ENCODE results near the gene LRRC2.

The LRRC2 gene

GRCh38 chr3:46479696-46480095 is 86.4 kb downstream of the LRRC2 start:
- TF ChIP-seq, protein P1, sequence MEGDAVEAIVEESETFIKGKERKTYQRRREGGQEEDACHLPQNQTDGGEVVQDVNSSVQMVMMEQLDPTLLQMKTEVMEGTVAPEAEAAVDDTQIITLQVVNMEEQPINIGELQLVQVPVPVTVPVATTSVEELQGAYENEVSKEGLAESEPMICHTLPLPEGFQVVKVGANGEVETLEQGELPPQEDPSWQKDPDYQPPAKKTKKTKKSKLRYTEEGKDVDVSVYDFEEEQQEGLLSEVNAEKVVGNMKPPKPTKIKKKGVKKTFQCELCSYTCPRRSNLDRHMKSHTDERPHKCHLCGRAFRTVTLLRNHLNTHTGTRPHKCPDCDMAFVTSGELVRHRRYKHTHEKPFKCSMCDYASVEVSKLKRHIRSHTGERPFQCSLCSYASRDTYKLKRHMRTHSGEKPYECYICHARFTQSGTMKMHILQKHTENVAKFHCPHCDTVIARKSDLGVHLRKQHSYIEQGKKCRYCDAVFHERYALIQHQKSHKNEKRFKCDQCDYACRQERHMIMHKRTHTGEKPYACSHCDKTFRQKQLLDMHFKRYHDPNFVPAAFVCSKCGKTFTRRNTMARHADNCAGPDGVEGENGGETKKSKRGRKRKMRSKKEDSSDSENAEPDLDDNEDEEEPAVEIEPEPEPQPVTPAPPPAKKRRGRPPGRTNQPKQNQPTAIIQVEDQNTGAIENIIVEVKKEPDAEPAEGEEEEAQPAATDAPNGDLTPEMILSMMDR (IDR thresholded peaks at IDR 0.05): no peak

GRCh38 chr3:46479021-46479420 is 87.1 kb downstream of the LRRC2 start:
- TF ChIP-seq, protein P1 (IDR thresholded peaks at IDR 0.05): no peak

DNA sequence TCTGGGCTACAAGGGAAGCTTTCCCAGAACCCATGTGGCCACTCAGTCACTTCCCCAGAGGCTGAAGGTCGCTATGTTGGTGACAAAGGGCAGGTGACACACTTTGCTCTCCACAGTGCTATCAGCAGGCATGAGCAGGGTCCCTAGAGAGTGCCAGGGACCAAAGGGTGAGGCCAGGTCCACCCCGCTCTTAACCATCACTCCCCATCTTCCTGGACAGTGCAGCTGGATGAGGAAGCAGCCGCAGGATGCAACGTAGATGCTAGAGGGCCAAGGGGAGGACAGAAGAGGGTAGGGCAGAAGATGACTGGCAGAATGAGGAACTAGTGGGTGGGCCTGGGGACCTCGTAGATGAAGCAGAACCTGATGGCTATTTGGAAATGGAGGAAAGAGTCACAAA is 87.8 kb downstream of the LRRC2 start:
- TF ChIP-seq, protein P1 (IDR thresholded peaks at IDR 0.05): no peak

GRCh38 chr3:46477756-46478155 is 88.3 kb downstream of the LRRC2 start:
- TF ChIP-seq, protein P1 (IDR thresholded peaks at IDR 0.05): no peak

DNA sequence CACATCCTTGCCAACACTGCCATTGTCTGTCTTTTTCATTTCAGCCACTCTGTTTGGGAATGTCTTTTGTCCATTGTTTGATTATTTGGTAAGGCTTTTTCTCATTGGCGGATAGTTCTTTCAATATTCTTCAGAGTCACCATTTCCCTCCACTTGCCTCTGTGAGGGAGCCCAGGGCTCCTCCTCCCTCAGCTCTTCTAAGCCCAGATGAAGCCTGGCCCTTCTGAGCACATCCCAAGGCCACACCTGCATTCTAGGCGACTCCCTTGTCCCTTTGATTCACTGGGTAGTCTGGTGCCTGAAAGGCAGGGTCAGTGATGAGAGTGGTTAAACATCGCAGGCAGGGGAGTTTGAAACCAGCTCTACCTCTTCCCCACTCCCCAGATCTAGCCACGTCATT is 89.0 kb downstream of the LRRC2 start:
- TF ChIP-seq, protein P1 (IDR thresholded peaks at IDR 0.05): no peak

- TF ChIP-seq, protein P1 (IDR thresholded peaks at IDR 0.05): no peak
Observed at GRCh38 chr3:46472736-46473135, 93.4 kb downstream of the LRRC2 start.

GRCh38 chr3:46471371-46471914 is 94.7 kb downstream of the LRRC2 start:
- TF ChIP-seq, protein P1 (IDR thresholded peaks at IDR 0.05): no peak

- TF ChIP-seq, protein P1 (IDR thresholded peaks at IDR 0.05): no peak
Observed at GRCh38 chr3:46470831-46471230, 95.3 kb downstream of the LRRC2 start.

Measured in LNCAP (cell line).